T1000 (cell line): ENCODE results near the gene PLSCR4.
A peak's percentile ranks its signal among the peaks of the same experiment; 100 is the strongest.
"Not testable (repeated sequence)": the region's sequence is repeated elsewhere in the genome, so short reads cannot be mapped to it uniquely, and the experiment has no call there.

Experiments
- DNase-seq: peaks from one replicate; lab custom pipeline; 2025; ENCODE audit warnings: mixed read lengths; lab: John Stamatoyannopoulos, UW

The PLSCR4 gene, protein sequence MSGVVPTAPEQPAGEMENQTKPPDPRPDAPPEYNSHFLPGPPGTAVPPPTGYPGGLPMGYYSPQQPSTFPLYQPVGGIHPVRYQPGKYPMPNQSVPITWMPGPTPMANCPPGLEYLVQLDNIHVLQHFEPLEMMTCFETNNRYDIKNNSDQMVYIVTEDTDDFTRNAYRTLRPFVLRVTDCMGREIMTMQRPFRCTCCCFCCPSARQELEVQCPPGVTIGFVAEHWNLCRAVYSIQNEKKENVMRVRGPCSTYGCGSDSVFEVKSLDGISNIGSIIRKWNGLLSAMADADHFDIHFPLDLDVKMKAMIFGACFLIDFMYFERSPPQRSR

GRCh38 chr3:146250449-146251382, at the start of gene PLSCR4:
Gene PLSCR4, minus strand, starts transcription at chr3:146251105. Its CDS starts 29,034 bp downstream, at chr3:146222071.
- peak; percentile 14 for DNase-seq

GRCh38 chr3:146293401-146293800, 42.5 kb upstream of the PLSCR4 start:
- DNase-seq = not testable (repeated sequence)

- DNase-seq = no peak
These were observed 33.0 kb upstream of the PLSCR4 start for GRCh38 chr3:146283781-146284445.

DNA sequence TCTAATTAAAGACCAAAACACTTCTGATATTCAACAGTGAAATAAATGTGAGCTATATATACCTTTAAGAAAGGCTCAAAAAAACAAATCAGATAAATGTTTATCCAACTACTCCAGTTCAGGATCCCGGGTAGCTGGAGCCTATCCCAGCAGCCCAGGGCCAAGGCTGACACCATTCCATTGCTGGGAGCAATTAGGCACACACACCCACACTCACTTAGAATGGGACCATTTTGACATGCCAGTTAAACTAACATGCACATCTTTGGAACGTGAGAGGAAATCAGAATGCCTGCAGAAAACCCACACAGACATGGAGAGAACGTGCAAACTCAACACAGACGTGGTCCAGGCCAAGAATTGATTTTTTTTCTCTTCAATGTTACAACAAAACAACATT, 30.0 kb upstream of the PLSCR4 start:
- DNase-seq = no peak

GRCh38 chr3:146279951-146280350, 29.0 kb upstream of the PLSCR4 start:
- no peak for DNase-seq

DNA sequence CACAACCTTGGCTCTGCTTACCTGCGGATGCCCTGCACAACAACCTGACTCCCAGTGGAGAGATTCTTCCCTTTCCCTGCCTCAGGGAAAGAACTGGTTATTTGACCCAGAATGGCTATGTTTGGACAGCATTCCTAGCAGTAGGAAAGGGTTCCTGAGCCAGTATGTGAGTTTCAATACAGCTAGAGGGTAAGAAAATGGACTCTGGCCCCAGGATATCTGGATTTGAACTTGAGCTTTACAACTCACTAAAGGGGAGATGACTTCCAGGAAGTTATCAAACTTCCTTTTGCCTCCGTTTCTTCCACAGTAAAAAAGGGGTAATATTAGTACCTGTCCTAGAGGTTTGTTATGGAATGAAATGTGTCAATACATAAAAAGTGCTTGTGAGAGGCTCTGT, 28.1 kb upstream of the PLSCR4 start:
- DNase-seq = no peak

GRCh38 chr3:146277953-146278631, 27.2 kb upstream of the PLSCR4 start:
- no peak for DNase-seq

DNA sequence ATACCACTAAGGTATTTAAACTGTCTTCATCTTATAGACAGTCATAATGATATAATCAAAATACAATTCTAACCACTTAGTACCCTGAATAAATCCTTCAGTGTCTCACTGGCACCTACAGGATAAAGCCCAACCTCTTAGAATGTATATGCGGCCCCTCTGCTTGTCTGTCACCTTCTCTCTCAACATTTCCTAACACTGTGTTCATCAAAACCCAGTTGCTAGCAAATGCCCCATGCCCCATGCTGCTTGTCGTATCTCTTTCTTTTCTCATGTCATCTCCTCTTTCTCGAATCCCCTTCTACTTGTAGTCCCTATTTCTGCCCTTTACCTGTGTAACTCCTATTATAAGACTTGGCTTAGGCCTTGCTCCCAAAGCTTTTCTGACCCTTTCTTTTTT, 24.6 kb upstream of the PLSCR4 start:
- DNase-seq = no peak

- DNase-seq = no peak
These were observed 23.9 kb upstream of the PLSCR4 start for GRCh38 chr3:146274833-146275232.

GRCh38 chr3:146273721-146274407, 23.0 kb upstream of the PLSCR4 start:
- no peak for DNase-seq

- DNase-seq = no peak
These were observed 20.3 kb upstream of the PLSCR4 start for GRCh38 chr3:146271180-146271579.

GRCh38 chr3:146269271-146269670, 18.4 kb upstream of the PLSCR4 start:
- no peak for DNase-seq

- DNase-seq = no peak
These were observed 17.8 kb upstream of the PLSCR4 start for GRCh38 chr3:146268535-146269219.

DNA sequence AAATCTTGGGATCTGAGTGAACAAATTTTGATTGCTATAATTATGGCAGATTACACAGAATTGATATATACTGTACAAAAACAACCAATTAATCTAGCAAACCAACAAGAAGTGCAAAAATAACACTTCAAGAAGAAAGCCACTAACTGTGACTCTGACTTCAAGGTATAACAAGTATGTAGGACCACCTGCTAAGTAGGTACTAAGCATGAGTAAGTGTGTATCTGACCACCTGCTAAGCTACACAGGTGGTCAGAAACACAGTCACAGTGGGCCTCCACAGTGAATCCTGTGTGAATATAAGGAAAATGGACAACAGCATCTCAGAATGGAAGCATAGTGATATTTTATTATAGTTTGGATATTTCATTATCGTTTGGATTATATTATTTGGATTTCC, 14.8 kb upstream of the PLSCR4 start:
- DNase-seq = no peak

- no peak for DNase-seq
These were observed 11.6 kb upstream of the PLSCR4 start for GRCh38 chr3:146262371-146263110.

- no peak for DNase-seq
These were observed 9.1 kb upstream of the PLSCR4 start for GRCh38 chr3:146259880-146260589.

DNA sequence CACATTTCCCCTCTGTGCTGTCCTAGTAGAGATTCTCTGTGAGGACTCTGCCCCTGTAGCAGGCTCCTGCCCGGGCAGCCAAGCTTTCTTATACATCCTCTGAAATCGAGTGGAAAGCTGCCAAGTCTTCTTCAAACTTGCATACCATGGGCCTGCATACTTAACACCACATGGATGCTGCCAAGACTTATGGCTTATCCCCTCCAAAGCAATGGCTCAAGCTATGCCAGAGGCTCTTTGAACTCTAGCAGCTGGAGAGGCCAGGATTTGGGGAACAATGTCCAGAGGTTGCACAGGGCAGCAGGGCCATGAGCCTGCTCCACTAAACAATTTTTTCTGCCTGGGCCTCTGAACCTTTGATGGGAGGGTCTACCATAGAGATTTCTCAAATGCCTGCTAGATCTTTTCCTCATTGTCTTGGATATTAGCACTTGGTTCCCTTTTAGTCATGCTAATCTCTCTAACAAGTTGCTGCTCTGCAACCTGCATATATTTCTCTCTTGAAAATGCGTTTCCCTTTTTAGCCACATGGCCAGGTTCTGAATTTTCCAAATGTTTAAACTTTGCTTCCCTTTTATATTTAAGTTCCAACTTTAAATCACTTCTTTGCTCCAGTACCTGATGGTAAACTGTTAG, 6.1 kb upstream of the PLSCR4 start:
- no peak for DNase-seq

DNA sequence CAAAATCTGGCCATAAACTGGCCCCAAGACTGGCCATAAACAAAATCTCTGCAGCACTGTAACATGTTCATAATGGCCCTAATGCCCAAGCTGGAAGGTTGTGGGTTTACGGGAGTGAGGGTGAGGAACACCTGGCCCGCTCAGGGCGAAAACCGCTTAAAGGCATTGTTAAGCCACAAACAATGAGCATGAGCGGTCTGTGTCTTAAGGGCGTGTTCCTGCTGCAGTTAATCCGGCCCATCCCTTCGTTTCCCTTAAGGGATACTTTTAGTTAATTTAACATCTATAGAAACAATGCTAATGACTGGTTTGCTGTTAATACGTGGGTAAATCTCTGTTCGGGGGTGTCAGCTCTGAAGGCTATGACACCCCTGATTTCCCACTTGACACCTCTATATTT, 1.5 kb upstream of the PLSCR4 start:
- DNase-seq = not testable (repeated sequence)

GRCh38 chr3:146249921-146250320, 984 bp downstream of the PLSCR4 start:
- DNase-seq = no peak
